Central memory CD4-positive, alpha-beta T cell (primary cell): Measurements from ENCODE around the gene ZNF546.

Experiments used
- DNase-seq: peaks from one replicate; pipeline ENCODE4 v3.0.0; 2022

The ZNF546 gene

GRCh38 chr19:40056505-40056904 is 59.6 kb downstream of the ZNF546 start:
- no peak for DNase-seq

DNA sequence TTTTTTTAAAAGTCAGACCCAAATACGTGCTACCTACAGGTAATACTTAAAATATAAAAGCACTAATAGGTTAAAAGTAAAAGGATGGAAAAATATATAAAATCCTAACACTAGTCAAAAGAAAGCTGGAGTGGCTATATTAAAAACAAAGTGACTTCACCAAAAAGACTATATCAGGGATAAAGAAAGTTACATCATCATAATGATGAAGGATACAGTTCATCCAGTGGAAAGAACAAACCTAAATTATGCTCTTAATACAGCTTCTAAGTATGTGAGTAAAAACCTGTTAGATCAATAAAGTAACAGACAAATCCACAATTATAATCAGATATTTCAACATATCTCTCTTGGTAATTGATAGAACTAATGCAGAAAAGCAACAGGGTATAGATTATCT is 60.3 kb downstream of the ZNF546 start:
- DNase-seq: no peak

DNA sequence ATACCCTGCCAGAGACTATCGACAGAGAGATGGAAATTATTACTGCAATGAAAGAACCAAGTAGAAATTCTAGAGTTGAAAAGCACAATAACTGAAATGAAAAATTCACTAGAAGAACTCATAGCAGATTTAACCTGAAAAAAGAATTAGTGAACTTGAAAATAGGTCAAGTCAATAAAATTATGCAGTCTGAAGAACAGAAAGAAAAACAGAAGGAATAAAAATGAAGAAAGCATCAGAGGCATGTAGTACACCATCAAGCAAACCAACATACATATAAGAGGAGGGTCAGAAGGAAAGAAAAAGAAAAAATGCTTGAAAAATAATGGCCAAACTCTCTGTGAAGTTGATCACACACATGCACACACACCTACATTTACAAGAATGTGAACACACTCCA is 62.8 kb downstream of the ZNF546 start:
- no peak for DNase-seq

GRCh38 chr19:40070058-40070457 is 73.2 kb downstream of the ZNF546 start:
- no peak for DNase-seq
